Mesendoderm (in vitro differentiated cells): ENCODE measurements around the gene TPH2.

ENCODE experiments used
- DNase-seq: peaks from one replicate; pipeline ENCODE4 v3.0.0; 2013
- H2AK5ac ChIP-seq: 2 replicates; pipeline ENCODE4 v1.6.1; 2013; ENCODE audit warnings: low read length, inconsistent platforms
- H2BK120ac ChIP-seq: 2 replicates; pipeline ENCODE4 v1.6.1; 2013; ENCODE audit warnings: low read depth, mild to moderate bottlenecking, low read length, moderate library complexity, mixed read lengths
- H2BK15ac ChIP-seq: replicated peaks from 2 replicates; pipeline ENCODE4 v1.6.1; 2013; ENCODE audit warnings: low read depth, mild to moderate bottlenecking, moderate library complexity
- H2BK5ac ChIP-seq: 2 replicates; pipeline ENCODE4 v1.6.1; 2013; ENCODE audit warnings: low read length, inconsistent platforms
- H3K18ac ChIP-seq: 2 replicates; pipeline ENCODE4 v1.6.1; 2013; ENCODE audit warnings: mild to moderate bottlenecking, low read length, mixed read lengths
- H3K23ac ChIP-seq: one replicate; pipeline ENCODE4 v1.6.1; 2013; ENCODE audit warnings: low read length
- H3K27ac ChIP-seq: 2 replicates; pipeline ENCODE4 v1.5.1; 2013; ENCODE audit warnings: low read depth, mild to moderate bottlenecking, inconsistent platforms, low read length, moderate library complexity
- H3K27me3 ChIP-seq: 2 replicates; pipeline ENCODE4 v1.6.1; 2013; ENCODE audit warnings: low read length, control low read depth, mild to moderate bottlenecking, inconsistent platforms; ENCODE audit not compliant: insufficient read depth, poor library complexity
- H3K36me3 ChIP-seq: 2 replicates; pipeline ENCODE4 v1.6.1; 2013; ENCODE audit warnings: low read length, inconsistent platforms; ENCODE audit not compliant: control insufficient read depth, insufficient read depth
- H3K4ac ChIP-seq: one replicate; pipeline ENCODE4 v1.6.1; 2013; ENCODE audit warnings: low read depth, mild to moderate bottlenecking, low read length, moderate library complexity
- H3K4me1 ChIP-seq: 2 replicates; pipeline ENCODE4 v1.6.1; 2013; ENCODE audit warnings: low read depth, low read length, inconsistent platforms; ENCODE audit not compliant: control insufficient read depth
- H3K4me2 ChIP-seq: 2 replicates; pipeline ENCODE4 v1.6.1; 2013; ENCODE audit warnings: low read length
- H3K4me3 ChIP-seq: 2 replicates; pipeline ENCODE4 v1.5.1; 2013; ENCODE audit warnings: mild to moderate bottlenecking, low read length
- H3K56ac ChIP-seq: one replicate; pipeline ENCODE4 v1.6.1; 2013; ENCODE audit warnings: low read length
- H3K79me1 ChIP-seq: 2 replicates; pipeline ENCODE4 v1.6.1; 2013; ENCODE audit warnings: low read length, inconsistent platforms
- H3K79me2 ChIP-seq: 2 replicates; pipeline ENCODE4 v1.6.1; 2013; ENCODE audit warnings: mild to moderate bottlenecking, low read length; ENCODE audit not compliant: control insufficient read depth, insufficient read depth
- H3K9ac ChIP-seq: 2 replicates; pipeline ENCODE4 v1.6.1; 2013; ENCODE audit warnings: low read length, inconsistent platforms
- H4K5ac ChIP-seq: one replicate; pipeline ENCODE4 v1.6.1; 2013; ENCODE audit warnings: low read length
- H4K8ac ChIP-seq: one replicate; pipeline ENCODE4 v1.6.1; 2013; ENCODE audit warnings: low read depth, mild to moderate bottlenecking, control low read depth, low read length, moderate library complexity
- WGBS: extraction: QIAGEN DNeasy Blood & Tissue Kit; methylation state at CpG from one replicate; pipeline ENCODE4 v1.1.7; 2013; ENCODE audit warnings: low lambda C conversion rate, missing lambda C conversion rate; ENCODE audit not compliant: insufficient coverage; ENCODE audit errors: extremely low coverage; 5-methylcytosine and 5-hydroxymethylcytosine counted together

The TPH2 gene

GRCh38 chr12:72010356-72010755 is 71.7 kb downstream of the TPH2 start:
- Histone ChIP-seq H3K4me3 (no peak overlapping the region), H3K9ac (no peak overlapping the region), H2AK5ac (no peak overlapping the region), H3K27ac (no peak overlapping the region), H3K79me2 (no peaks in the 10 kb centered on the region), H3K4ac (no peak overlapping the region), H3K36me3 (no peaks in the 10 kb centered on the region), H2BK5ac (no peak overlapping the region), H4K8ac (no peak overlapping the region), H3K4me2 (no peak overlapping the region), H3K18ac (no peak overlapping the region), H3K56ac (no peak overlapping the region), H3K79me1 (no peaks in the 10 kb centered on the region), H2BK120ac (no peak overlapping the region), H3K27me3 (no peaks in the 10 kb centered on the region), H2BK15ac (no peak overlapping the region), H4K5ac (no peak overlapping the region), H3K4me1 (no peaks in the 10 kb centered on the region), H3K23ac (no peak overlapping the region)
- no CpG with 5 or more reads among the region's 4 CpGs for WGBS
- no peak for DNase-seq

DNA sequence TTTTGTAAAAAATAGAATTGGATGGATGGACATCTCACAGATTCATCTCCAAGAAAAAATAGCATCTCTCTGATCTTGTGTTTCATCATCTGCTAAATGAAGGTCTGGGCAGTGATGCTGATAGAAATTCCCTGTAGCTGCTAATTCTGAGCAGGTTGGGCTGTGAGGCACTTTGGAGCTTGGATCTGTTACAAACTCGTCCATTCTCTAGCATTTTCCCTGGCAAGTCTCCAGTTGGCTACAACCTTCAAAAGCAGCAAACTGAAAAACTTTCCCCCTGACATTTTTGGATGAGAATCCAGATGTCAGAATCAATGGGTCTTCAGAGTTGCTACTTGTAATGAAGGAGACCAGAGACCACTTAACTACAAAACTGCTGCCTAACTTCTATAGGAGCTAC is 72.7 kb downstream of the TPH2 start:
- no peak overlapping the region for H2AK5ac ChIP-seq
- H3K27ac ChIP-seq, result no peak overlapping the region
- no peak overlapping the region for H3K9ac ChIP-seq
- no peaks in the 10 kb centered on the region for H3K36me3 ChIP-seq
- no peak overlapping the region for H3K4ac ChIP-seq
- H3K79me1 ChIP-seq, result no peaks in the 10 kb centered on the region
- H2BK15ac ChIP-seq, result no peak overlapping the region
- DNase-seq, result no peak
- no peak overlapping the region for H3K4me3 ChIP-seq
- no peaks in the 10 kb centered on the region for H3K4me1 ChIP-seq
- H3K27me3 ChIP-seq, result no peaks in the 10 kb centered on the region
- WGBS, result no CpG with 5 or more reads among the region's 1 CpG
- no peak overlapping the region for H3K18ac ChIP-seq
- no peak overlapping the region for H2BK120ac ChIP-seq
- H3K79me2 ChIP-seq, result no peaks in the 10 kb centered on the region
- no peak overlapping the region for H2BK5ac ChIP-seq
- H4K5ac ChIP-seq, result no peak overlapping the region
- H4K8ac ChIP-seq, result no peak overlapping the region
- no peak overlapping the region for H3K23ac ChIP-seq
- no peak overlapping the region for H3K56ac ChIP-seq
- no peak overlapping the region for H3K4me2 ChIP-seq

DNA sequence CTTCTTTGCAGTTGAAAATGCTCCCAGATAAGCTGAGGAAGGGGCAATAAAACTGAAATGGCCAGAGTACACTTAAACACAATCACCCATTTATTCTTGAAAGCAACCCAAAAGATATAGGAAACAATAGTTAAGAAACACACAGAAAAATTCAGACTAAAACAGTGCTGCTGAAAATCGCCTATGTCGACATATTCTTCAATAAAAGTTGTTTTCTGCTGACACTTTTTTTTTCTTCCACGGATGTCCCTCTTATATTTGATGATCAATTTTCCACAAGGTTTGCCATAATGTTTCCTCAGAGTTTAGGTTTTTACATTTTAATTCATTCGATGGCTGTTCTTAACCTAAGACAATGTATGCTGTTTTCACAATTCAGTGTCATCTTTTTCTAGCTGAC is 74.2 kb downstream of the TPH2 start:
- no peak overlapping the region for H3K27ac ChIP-seq
- H3K23ac ChIP-seq, result no peak overlapping the region
- H3K9ac ChIP-seq, result no peak overlapping the region
- no peaks in the 10 kb centered on the region for H3K79me1 ChIP-seq
- H2BK5ac ChIP-seq, result no peak overlapping the region
- no peaks in the 10 kb centered on the region for H3K27me3 ChIP-seq
- H3K4me1 ChIP-seq, result no peaks in the 10 kb centered on the region
- no peak overlapping the region for H2AK5ac ChIP-seq
- WGBS, result no CpG with 5 or more reads among the region's 4 CpGs
- no peaks in the 10 kb centered on the region for H3K79me2 ChIP-seq
- H3K36me3 ChIP-seq, result no peaks in the 10 kb centered on the region
- H3K4me2 ChIP-seq, result no peak overlapping the region
- no peak overlapping the region for H4K8ac ChIP-seq
- no peak overlapping the region for H2BK15ac ChIP-seq
- DNase-seq, result no peak
- no peak overlapping the region for H2BK120ac ChIP-seq
- H4K5ac ChIP-seq, result no peak overlapping the region
- H3K56ac ChIP-seq, result no peak overlapping the region
- no peak overlapping the region for H3K18ac ChIP-seq
- H3K4me3 ChIP-seq, result no peak overlapping the region
- no peak overlapping the region for H3K4ac ChIP-seq

DNA sequence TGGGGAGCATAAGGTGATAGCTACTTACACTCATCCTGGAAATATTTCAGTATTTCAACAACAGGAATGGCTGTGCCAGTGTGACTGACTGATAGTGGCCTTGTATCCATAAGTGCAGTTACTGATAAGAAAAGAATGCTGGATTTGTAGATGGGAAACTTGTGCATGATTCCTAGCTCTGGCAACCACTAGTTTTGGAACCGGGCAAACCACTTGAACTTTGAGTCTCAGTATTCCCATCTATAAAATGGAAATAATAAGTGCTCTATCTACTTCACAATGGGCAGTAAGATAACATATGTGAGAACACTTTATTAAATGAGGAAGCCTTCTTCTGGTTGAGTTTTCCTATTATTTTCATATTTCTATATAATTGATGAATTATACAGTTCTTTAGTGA is 77.2 kb downstream of the TPH2 start:
- Histone ChIP-seq H3K18ac (no peak overlapping the region), H2BK120ac (no peak overlapping the region), H3K27me3 (no peaks in the 10 kb centered on the region), H2BK5ac (no peak overlapping the region), H3K4me1 (no peaks in the 10 kb centered on the region), H3K79me1 (no peaks in the 10 kb centered on the region), H2AK5ac (no peak overlapping the region), H3K4me3 (no peak overlapping the region), H3K27ac (no peak overlapping the region), H3K4ac (no peak overlapping the region), H4K5ac (no peak overlapping the region), H4K8ac (no peak overlapping the region), H3K36me3 (no peaks in the 10 kb centered on the region), H3K79me2 (no peaks in the 10 kb centered on the region), H3K9ac (no peak overlapping the region), H3K4me2 (no peak overlapping the region), H2BK15ac (no peak overlapping the region), H3K56ac (no peak overlapping the region), H3K23ac (no peak overlapping the region)
- DNase-seq, result no peak
- WGBS, result no CpG with 5 or more reads among the region's 1 CpG

DNA sequence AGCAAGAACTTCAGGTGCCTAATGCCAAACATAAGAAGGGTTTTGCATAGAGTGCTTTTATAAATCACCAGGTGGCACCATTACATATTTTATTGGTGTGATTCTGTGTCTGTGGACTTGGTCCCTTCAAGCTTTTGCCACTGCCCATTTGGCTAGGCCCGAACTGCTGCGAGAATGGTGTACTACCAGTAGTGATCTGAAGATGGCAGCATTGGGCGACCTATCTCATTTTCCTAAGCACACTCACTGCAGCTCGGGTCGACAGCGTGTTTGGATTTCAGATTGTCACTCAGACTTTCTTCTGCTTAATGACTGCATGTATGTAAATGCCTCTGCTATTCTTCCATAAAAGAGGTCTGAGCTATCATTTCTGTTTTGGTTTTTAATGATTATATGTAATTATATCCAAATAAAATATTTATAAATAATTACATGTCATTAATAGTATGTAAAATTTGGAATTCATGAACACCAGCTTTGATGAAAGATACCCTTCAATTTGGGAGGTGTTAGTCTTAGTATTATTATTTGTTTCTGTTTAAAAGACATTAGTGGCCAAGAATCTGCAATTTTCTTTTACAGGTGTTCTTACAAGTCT is 78.5 kb downstream of the TPH2 start:
- H3K4me3 ChIP-seq, result no peak overlapping the region
- H3K56ac ChIP-seq, result no peak overlapping the region
- no peak overlapping the region for H2BK15ac ChIP-seq
- H4K8ac ChIP-seq, result no peak overlapping the region
- no peak overlapping the region for H2AK5ac ChIP-seq
- no peak overlapping the region for H3K9ac ChIP-seq
- no peaks in the 10 kb centered on the region for H3K4me1 ChIP-seq
- H3K4me2 ChIP-seq, result no peak overlapping the region
- no peak overlapping the region for H3K23ac ChIP-seq
- no peak overlapping the region for H3K4ac ChIP-seq
- H3K79me1 ChIP-seq, result no peaks in the 10 kb centered on the region
- peak; percentile 77 for DNase-seq
- H3K36me3 ChIP-seq, result no peaks in the 10 kb centered on the region
- H3K79me2 ChIP-seq, result no peaks in the 10 kb centered on the region
- H3K27me3 ChIP-seq, result no peaks in the 10 kb centered on the region
- H3K18ac ChIP-seq, result no peak overlapping the region
- H2BK5ac ChIP-seq, result no peak overlapping the region
- no peak overlapping the region for H3K27ac ChIP-seq
- no peak overlapping the region for H4K5ac ChIP-seq
- WGBS, result no CpG with 5 or more reads among the region's 6 CpGs
- no peak overlapping the region for H2BK120ac ChIP-seq

DNA sequence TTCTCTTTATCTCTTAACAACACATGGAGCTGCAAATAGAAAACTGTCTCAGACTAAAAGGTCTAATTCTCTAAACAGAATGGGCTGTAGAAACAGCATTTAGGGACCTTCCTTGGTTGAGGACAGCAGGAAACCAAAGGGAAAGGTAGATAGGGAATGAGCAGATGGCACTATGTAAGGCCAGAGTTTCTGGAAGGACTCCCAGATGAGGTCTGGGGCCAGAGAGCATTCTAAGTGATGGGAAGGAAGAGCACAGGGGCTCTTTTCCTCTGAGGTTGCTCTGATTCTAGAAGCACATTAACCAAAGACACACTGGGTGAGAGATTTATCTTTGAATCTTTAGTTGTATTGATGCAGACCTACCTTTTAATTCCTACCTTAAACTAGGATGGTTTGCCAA is 79.4 kb downstream of the TPH2 start:
- no peak overlapping the region for H2BK120ac ChIP-seq

More for the DNA sequence above, 79.4 kb downstream of the TPH2 start:
- H2BK5ac ChIP-seq, result no peak overlapping the region
- no peak overlapping the region for H3K4ac ChIP-seq
- no peaks in the 10 kb centered on the region for H3K79me1 ChIP-seq
- no peaks in the 10 kb centered on the region for H3K79me2 ChIP-seq
- no peak overlapping the region for H2AK5ac ChIP-seq
- H3K4me1 ChIP-seq, result no peaks in the 10 kb centered on the region
- no peaks in the 10 kb centered on the region for H3K36me3 ChIP-seq
- no peak overlapping the region for H3K4me3 ChIP-seq
- no peak overlapping the region for H3K18ac ChIP-seq
- no peak overlapping the region for H2BK15ac ChIP-seq
- no peak overlapping the region for H3K23ac ChIP-seq
- no peak overlapping the region for H4K8ac ChIP-seq
- no peak overlapping the region for H3K9ac ChIP-seq
- no peak overlapping the region for H3K27ac ChIP-seq
- DNase-seq, result no peak
- H3K4me2 ChIP-seq, result no peak overlapping the region
- no peak overlapping the region for H4K5ac ChIP-seq
- no peak overlapping the region for H3K56ac ChIP-seq
- H3K27me3 ChIP-seq, result no peaks in the 10 kb centered on the region
